GM19438 (cell line): ENCODE measurements around the gene FAM53B.

Source experiments
- ATAC-seq: cut with Tn5 transposase; IDR thresholded peaks from one replicate; pipeline ENCODE4 v1.9.1; 2021; ENCODE audit warnings: low read depth; ENCODE audit not compliant: unreplicated experiment

FAM53B gene

DNA sequence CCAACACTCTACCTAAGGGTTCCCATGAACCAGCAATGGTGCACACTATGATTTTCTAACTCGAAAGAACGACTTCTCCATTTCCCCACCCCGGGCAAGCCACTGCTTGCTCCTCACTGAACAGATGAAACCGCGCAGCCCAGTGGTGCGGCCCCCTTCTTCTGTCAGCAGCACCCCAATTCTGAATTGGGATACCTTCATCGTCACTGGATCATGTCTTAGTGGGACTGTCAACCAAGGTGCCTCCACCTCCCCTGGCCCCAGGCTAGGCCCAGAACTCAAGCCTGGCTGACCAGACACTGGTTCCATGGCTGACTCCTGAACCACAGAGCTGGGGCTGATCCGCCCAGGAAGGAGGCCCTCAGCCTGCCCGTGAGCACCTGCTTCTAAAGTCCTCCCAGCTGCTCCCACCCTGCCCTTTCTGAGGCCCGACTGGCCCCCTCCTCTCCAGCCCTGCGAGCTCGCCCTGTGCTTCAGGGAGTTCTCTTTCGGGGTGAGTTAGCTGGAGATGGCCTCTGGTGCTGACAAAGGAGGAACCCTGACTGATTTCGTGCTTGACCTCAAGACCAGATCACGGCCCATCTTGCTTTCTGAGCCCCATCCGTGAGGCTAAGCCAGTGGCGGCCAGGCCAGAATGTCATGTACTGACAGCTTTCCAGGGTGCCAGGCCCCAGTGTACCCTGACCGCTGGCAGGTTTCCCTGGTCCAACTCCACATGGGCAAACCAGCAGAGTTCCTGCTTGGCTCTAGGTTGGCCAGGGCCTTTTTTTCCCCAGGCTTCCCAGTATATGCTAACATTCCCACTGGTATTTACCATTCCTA is 44.5 kb downstream of the FAM53B start:
- ATAC-seq, result no peak

DNA sequence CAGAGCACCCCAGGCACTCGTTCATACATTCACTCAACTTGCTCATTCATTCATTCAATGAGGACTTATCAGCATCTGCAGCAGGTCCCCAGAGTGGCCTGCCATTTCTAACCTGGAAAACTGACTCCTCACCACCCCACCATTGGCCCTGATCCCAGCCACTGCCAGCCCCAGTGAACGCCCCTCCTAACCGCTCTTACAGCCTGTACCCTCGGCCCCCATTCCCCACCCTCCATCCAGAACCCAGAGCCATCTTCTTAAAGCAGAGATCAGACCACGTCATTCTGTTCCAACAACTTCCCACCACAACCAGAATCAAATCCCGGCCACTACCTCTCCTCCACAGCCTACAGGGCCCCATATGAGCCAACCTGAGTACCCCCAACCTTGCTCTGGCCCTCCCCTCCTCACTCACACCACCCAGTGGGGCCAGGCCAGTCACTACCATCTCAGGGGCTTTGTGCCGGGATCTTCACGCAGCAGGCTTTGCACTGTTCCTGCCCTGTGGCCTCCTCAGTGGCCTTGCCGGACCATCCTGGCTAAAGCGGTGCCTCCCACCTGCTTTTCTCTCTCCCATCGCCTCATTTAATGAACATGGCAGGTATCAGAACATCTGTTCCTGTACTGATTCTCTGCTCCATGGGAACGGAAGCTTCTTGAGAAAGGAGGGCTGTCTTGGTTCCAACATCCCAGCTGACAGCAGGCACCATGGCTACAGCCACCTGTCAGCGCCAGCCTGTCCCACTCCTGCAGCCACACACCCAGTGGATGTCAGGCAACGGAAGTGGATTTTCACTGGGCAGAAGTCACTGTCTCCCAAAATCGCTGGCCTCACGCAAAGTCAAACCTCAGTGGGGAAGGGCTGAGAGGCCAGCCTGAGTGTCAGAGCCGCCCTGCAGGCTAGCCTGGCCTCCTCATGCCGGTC is 45.4 kb downstream of the FAM53B start:
- no peak for ATAC-seq

DNA sequence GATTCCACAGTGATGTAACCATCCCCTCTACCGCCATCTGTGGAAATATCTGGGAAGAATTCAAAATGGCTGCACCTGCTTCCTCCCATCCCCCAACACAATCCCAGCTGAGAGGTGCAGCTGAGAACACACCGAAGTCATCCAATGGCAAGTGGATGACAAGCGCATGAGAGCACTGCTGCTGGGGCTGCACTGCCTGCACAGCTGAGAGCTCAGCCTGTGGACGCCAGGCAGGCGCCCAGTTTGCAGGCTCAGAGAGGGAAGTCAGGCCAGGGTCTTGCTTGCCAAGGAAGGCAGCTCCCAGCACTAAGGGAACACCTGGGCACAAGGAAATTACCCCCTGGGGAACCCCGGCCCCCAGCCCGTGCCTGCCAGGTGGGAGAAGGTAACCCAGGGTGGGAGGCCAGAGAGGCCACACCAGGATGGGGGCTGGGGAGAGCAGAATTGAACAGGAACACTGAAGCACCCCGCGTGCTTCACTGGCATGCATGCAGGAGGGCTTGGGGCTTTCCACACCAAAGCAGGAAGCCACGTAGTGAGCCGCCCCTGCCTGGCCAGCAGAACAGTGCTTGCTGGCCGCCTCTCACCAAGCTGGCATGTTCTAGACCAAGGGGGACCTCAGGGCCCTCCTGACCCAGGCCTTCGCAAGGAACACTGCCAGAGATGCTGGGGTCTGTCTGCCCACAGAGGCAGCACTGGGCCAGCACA is 46.2 kb downstream of the FAM53B start:
- ATAC-seq, result no peak

DNA sequence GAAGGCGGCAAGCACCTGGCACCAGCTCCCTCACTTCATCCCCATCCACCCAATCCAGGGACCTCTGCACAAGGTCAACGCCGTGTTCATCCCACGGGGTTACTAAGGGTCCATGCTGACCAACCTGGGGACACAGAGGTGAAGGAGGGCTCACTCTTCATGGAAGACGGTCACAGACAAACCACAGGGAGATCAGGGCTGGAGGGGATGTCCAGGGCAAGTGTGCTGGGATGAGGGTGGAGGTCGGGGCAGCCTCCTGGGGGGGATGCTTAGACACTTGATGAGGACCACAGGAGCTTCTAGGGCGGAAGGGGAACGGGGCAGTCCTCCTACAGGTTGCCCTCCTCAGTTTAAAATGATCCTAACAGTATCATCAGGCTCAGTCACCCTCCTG is 46.7 kb downstream of the FAM53B start:
- no peak for ATAC-seq

DNA sequence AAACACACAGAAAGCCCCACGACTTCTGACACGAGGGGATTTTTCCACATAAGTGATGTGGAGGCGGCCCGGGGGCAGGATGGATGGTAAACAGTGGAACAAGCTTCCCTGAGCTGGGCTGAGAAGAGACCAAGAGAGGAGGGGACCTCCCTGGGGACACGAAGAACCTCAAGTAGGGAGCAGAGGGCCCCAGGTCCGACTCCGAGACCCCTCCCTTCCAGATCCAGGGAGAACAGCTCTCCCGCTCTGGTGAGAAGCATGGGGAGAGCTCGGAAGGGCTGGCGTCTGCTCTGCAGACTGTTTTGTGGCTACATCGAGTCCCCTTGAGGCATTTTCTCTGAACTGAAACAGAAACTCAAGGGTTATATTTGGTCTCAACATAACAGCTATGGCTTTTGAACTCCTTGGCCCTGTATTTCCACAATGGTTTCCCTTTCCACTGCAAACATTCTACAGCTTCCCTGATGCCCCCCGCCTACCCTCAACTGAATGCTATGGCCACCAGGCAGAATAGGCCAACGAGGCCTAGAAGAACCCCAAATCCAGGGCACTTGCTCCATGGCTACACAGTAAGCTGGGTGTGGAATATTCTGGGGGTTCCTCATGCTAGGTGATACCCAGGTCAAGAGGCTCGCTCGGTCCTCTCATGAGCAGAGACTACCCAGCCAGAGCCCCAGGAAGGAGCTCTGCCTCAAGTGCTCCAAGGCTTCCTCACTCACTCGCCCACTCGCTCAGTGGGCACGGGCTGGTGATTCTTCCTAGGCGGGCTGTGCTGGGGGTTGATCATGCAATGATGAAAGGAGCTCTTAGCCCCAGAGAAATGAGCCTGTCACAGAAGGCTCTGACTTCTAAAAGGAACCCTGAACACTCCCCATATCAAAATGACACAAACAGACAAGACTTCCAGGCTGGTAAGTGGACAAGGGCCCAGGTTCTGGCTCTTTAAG is 47.5 kb downstream of the FAM53B start:
- peak; percentile 89 for ATAC-seq

DNA sequence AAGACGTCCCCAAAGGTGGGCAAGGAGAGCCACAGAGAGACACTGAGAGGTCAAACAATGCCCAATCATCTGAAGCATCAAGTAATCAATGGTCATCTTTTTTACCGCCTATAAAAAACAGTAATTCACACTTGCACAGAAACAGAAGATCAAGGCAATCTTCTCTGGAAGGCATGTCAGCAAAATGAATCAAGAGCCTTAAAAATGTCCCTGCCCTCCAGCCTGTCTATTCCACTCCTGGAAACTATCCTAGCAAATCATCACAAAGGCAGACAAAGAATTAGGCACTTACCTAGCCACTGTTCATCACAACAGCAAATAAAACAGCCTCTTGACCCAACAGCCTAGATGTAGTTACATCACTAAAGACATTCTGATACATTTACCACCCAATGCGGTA is 48.9 kb downstream of the FAM53B start:
- ATAC-seq, result no peak

DNA sequence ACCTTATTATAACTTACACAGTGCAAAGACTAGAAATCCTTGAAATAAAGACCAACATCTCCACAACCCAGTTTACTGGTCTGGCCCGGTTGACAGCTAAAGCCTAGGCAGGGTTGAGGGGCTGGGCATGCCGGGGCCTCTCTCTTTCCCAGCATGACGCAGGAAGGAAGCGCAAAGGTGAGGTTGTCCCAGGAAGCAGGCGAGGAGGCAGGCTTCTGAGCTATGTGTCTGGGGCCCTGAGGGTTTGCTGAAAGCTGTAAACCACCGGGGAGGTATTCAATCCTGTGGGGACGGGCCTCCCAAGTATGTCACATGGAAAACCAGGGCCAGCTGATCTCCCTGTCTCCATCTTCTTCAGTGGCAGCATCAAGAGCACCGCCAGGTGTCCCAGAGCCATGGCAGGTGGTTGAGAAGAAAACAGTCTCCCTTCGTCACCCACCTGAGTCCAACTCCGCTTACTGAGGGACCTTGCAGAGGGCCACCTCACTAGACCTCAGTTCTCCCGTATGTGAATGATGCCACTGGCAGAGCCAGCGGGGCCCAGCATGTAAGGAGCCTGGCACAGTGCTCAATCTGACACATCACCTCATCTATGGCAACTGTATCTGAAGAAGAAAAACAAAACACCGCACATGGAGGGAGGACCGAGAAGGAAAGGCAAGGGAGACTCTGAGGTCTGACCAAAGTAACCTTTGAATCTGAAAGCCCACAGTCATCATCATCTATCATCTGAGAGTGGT is 49.5 kb downstream of the FAM53B start:
- ATAC-seq, result no peak

DNA sequence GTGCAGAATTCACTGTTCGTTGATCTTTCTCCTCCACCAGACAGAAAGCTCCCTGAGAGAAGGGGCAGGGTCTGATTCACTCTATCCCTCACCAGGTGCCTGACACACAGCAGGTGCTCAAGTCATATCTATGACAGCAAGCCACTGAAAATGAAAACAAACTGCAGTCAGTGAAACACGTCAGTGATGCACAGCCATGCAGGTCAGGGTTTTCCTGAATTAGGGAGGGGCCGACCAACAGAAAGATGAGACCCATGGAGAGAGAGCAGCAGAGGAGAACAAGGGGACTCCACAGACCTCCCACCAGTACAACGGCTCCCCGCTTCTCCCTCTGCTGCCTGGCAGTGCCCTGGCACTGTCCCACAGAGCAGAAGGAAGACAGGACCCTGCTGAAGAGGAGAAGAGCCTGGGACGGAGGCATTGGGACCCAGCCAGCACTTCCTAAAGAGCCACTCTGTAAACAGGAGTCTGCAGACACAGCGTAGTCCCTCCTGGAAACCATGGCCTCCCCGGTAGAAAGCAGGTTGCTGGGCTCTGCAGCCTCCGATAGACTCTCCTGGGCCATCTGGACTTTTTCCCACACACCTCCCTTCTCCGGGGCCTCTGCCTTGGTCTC is 50.3 kb downstream of the FAM53B start:
- ATAC-seq, result peak; percentile 40

DNA sequence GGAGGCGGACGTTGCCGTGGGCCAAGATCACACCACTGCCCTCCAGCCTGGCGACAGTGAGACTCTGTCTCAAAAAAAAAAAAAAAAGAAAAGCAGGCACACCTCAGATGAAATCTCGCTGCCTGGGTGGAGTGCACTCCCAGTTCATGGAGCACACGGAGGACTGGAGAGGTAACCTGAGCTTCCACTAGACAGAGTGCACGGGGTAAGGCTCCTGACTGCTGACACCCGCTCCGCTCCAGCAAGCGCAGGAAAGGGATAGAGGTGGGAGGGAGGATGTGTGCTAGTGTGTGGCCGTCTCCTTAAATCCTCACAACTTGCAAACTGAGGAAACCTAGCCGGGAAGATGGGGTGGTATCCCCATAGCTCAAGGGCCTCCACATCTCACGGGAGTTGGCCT is 50.8 kb downstream of the FAM53B start:
- no peak for ATAC-seq

DNA sequence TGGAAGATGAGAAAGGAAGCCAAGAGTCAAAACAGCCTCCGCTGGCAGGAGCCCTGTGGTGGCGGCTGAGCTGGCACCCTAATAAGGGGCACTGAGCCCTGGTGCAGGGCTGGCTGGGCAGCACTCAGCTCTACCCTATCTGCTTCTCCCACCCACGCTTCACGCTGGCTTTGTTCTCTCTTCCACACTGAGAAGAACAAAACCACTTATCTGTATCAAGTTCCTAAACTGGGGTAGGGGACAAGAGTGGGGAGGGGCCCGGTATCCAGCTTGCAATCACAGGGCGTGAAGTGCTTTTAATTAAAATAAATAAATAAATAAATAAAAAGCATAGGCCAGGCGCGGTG is 52.1 kb downstream of the FAM53B start:
- no peak for ATAC-seq

DNA sequence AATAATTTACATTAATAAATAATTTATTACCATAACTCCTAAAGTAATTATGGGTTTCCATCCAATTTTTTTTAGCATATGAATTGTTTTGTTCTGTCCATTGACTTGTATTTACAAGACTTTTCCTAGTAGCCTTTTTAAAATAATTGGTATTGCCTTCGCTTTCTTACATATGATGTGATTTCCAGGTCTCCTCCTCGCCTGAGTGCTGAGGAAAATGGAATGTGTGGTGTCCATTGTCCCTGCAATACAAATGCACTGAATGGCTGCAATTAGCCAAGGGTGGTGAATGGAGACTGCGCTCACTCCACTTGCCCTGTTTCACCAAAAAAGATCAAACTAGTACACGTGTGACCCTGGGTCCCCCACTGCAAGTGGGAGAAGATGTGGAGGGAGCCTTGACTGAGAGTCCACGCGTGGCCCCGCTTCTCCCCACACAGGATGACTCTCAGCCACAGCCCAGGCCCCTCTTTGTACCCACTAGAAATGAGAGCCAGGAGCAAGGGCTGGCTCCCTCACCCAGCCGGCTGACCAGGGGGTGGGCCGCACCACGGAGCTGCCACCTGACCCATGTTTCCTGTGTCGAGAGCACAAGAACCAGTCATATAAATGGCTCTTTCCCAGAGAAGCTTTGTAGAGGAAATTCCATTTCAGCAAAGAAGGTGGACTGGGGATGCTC is 52.6 kb downstream of the FAM53B start:
- ATAC-seq, result no peak

DNA sequence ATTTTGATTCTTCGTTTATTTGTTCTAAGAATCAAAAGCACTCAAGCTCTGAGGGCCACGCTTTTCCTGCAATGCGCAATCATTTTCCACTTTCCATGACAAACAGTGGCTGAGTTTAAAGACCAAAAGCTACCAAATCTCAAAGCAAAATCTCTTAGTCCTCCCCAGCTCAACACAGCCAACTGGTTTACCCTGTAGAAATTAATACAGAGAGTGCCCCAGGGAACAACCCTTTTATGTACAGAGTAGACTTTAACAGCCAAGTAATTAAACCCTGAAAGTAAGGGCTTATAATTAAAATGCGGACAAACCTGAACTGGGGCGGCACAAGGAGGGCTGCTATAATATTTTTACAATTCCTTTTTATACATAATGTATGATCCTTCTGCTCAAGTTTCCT is 53.2 kb downstream of the FAM53B start:
- ATAC-seq, result no peak

DNA sequence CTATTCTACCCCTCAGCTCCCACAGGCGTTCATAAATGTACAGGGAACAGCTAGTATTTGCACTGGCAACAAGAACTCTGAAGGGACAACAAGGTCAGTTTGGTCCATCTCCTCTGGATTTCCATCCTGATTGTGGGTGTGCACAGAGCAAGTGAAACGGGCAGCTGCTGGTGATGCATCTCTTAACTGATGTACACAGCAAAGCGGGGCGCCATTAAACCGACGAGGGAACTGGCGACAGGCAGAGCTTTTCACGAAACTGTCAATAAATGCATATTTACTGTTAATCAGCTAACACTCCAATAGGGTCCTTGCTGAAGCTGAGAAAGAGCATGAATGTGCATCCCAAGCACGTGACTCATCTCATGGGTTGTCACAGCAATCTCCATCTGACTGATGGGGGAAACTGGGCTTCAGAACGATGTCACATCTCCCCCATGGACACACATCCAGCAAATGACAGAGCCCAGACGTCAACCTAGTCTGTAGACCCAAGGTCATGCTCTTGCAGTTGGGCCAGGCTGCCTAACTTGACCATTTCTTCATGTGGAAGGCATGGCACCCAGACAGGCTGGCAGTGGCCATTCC is 54.2 kb downstream of the FAM53B start:
- no peak for ATAC-seq

DNA sequence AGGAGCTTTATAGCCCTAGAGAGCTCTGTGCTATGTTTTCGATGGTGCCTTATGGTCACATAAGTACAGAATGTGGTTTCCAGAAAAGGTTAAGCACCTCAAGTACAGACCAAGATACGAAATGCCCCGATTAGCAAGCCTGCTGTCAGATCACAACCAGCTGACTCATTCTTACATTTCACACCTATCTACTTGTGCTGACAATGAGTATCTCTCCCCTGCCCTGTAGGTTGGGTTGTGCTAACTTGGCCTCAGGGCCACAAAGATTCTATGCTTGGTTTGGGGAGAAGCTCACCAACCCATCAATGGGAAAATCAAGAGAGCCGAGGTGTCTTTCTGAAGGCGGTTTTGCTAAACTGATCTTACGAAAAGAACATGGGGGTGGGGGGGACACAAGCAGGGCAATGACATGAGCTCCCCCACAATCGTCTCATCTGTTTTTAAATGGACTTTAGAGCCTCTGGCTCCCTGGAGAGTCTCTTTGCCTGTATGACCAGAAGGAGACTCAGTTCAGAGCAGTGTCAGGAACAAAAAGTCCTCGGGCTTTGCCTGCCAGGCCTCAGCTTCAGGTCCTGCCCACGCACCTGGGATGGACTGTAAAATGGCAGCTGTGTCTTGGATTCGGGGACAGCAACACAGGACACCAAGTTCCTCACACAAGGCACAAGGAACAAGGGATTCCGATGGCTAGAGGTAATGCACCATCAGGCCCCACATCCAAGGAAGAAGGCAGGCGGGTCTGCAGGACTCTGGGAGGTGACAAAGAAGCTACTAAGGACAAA is 55.1 kb downstream of the FAM53B start:
- peak; percentile 89 for ATAC-seq

DNA sequence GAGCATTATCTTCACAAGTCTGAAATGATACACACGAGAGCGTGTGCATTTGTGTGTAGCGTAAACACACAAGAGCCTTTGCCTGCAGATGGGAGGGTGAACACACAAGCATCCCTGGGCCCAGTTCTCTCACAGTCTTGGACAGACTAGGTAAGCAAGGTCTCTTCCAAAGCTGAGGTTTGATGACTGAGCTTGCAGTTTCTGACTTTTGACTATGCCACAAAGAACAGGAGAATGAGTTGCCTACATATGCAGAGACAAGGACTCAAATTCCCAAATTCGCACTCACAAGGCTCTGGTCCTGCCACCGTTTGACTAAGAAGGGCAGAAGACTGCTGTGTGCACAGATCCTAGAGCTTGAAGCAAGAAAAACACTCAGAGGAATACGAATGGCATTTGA is 55.8 kb downstream of the FAM53B start:
- no peak for ATAC-seq

DNA sequence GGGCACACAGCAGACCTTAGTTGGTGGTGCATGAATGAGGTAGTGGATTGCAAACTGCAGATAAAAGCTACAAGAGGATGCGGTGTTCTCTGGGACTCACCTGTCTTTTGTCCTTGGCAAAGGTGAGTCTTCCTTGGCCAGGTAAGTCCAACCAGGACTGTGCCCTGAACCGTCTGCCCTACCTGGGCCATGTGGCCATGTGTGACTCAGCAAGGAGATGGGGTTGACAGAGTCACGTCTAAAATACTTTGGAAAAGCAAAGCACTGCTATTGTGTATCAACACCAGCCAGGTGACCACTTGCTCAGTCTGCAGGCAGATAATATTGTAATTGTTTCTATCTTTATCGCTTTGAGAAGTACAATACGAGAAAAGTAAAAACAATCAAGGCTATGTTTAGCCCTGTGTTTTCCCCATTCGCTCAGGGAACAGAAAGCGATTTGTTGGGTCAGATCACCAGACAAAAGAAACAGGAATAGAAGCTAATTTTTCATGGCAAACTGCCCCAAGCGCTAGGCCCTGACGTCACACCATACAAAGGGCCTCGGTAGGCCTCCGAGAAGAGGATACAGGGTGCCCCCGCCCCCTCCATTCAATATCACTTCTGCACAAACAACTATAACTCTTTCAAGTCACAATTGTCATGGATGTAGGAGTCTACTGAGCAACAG is 57.3 kb downstream of the FAM53B start:
- ATAC-seq, result no peak

DNA sequence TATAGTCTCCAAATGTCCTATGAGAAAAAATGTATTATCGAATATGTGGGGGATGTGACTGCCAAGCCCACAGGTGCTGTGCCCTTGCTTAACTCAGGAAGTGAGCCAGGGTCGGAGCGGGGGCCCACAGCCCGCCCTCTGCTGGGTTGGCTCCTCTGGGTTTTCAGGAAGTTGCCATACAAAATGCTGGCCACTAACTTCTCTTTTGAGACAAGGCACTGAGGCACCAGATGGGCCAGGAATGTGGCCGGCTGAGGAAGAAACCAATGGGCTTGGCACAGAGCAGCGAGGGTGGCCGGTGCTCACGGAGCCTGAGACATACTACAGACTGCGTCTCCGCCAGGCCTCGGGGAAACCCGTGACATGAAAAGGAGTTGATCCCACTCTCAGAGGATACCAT is 58.9 kb downstream of the FAM53B start:
- ATAC-seq, result no peak
